K562 (cell line): ENCODE results near the gene GALNS. TPM values are rescaled to one million over a fixed set of nuclear protein-coding genes. Genes with fewer than 3 reads are reported as not detected.

Source experiments
- COPS2 ChIP-seq: fragments of 450-650 bp; conservative IDR thresholded peaks from 2 replicates; pipeline ENCODE4 v1.6.1; 2016; ENCODE audit warnings: mild to moderate bottlenecking, moderate library complexity
- CTBP1 ChIP-seq: fragments of 450-650 bp; IDR thresholded peaks from 2 replicates; pipeline ENCODE4 v1.6.1; 2016; ENCODE audit warnings: borderline replicate concordance
- EP400 ChIP-seq: fragments of 450-650 bp; IDR thresholded peaks from 2 replicates; pipeline ENCODE4 v1.6.1; 2017; ENCODE audit warnings: antibody characterized with exemption, mild to moderate bottlenecking, moderate library complexity
- EZH2 ChIP-seq: IDR thresholded peaks from 2 replicates; pipeline ENCODE4 v1.6.1; 2012; ENCODE audit warnings: low read depth, mild to moderate bottlenecking, inconsistent platforms, low read length, borderline replicate concordance
- GATA2 ChIP-seq: sonication (generic); formaldehyde crosslinking; IDR thresholded peaks from 2 replicates; pipeline ENCODE4 v1.4.0; 2020; ENCODE audit warnings: mild to moderate bottlenecking, missing genetic modification reagents
- HNRNPL ChIP-seq: fragments of 200-400 bp; formaldehyde crosslinking; IDR thresholded peaks from 2 replicates; pipeline ENCODE4 v1.6.1; 2017; ENCODE audit warnings: low read depth, mild to moderate bottlenecking, low read length
- JUN ChIP-seq, 2 experiments: sonication (generic) in 1 of 2; formaldehyde crosslinking in 1 of 2; IDR thresholded peaks; 2 replicates each; pipeline versions ENCODE4 v1.6.1 to v1.8.0; 2012 to 2022; ENCODE audit warnings: borderline replicate concordance in 2 of 2, mild to moderate bottlenecking in 2 of 2, improper control_type of control experiment in 1 of 2, low read depth in 1 of 2, low read length in 1 of 2, missing genetic modification reagents in 1 of 2
- LEF1 ChIP-seq: fragments of 450-650 bp; IDR thresholded peaks from 2 replicates; pipeline ENCODE4 v1.6.1; 2016; ENCODE audit warnings: mild to moderate bottlenecking
- MAFG ChIP-seq: fragments of 450-650 bp; conservative IDR thresholded peaks from 2 replicates; pipeline ENCODE4 v1.6.1; 2016; ENCODE audit warnings: missing genetic modification characterization, missing compliant biosample characterization
- MCM7 ChIP-seq, 2 experiments: fragments of 450-650 bp; IDR thresholded peaks; 2 replicates each; pipeline ENCODE4 v1.6.1; 2016 to 2018
- MXI1 ChIP-seq: IDR thresholded peaks from 2 replicates; pipeline ENCODE4 v1.6.1; 2011; ENCODE audit warnings: low read depth, mild to moderate bottlenecking, improper control_type of control experiment, low read length
- NFIC ChIP-seq: fragments of 450-650 bp; IDR thresholded peaks from 2 replicates; pipeline ENCODE4 v1.6.1; 2017; ENCODE audit warnings: mild to moderate bottlenecking, inconsistent platforms
- NRF1 ChIP-seq, 2 experiments: fragments of 450-650 bp; IDR thresholded peaks in 1 of 2; conservative IDR thresholded peaks in 1 of 2; 2 replicates each; pipeline ENCODE4 v1.6.1; 2014; ENCODE audit warnings: mild to moderate bottlenecking in 2 of 2
- SIN3A ChIP-seq, 2 experiments: fragments of 150-350 bp in 1 of 2; IDR thresholded peaks; 2 replicates each; pipeline ENCODE4 v1.6.1; 2011 to 2016; ENCODE audit warnings: borderline replicate concordance in 2 of 2, low read depth in 2 of 2, low read length in 2 of 2, mild to moderate bottlenecking in 2 of 2, moderate library complexity in 2 of 2; ENCODE audit not compliant: control insufficient read depth in 1 of 2
- SMC3 ChIP-seq: conservative IDR thresholded peaks from 2 replicates; pipeline ENCODE4 v1.6.1; 2011; ENCODE audit warnings: low read depth, low read length, improper control_type of control experiment; ENCODE audit not compliant: insufficient read depth
- ZBTB8A ChIP-seq: fragments of 450-650 bp; IDR thresholded peaks from 2 replicates; pipeline ENCODE4 v1.6.1; 2018; ENCODE audit warnings: mild to moderate bottlenecking, moderate library complexity; ENCODE audit not compliant: partially characterized antibody
- ZNF134 ChIP-seq: fragments of 250-450 bp; sonication (Bioruptor Pico); conservative IDR thresholded peaks from 2 replicates; pipeline ENCODE4 v1.4.0; 2020
- ZNF23 ChIP-seq: fragments of 250-450 bp; sonication (Bioruptor Pico); IDR thresholded peaks from 2 replicates; pipeline ENCODE4 v1.4.0; 2020; ENCODE audit warnings: mild to moderate bottlenecking
- ZNF24 ChIP-seq: fragments of 450-650 bp; IDR thresholded peaks from 2 replicates; pipeline ENCODE4 v1.6.1; 2016
- ZNF263 ChIP-seq: sonication (generic); formaldehyde crosslinking; IDR thresholded peaks from 2 replicates; pipeline ENCODE4 v1.8.0; 2022; ENCODE audit warnings: mild to moderate bottlenecking, missing genetic modification reagents, borderline replicate concordance
- ZNF444 ChIP-seq: fragments of 250-450 bp; sonication (Bioruptor Pico); IDR thresholded peaks from 2 replicates; pipeline ENCODE4 v1.4.0; 2020; ENCODE audit warnings: mild to moderate bottlenecking, moderate library complexity
- ZNF561 ChIP-seq: fragments of 450-650 bp; formaldehyde crosslinking; conservative IDR thresholded peaks from 2 replicates; pipeline ENCODE4 v1.4.0; 2020; ENCODE audit warnings: mild to moderate bottlenecking, moderate library complexity
- ZNF644 ChIP-seq: fragments of 200-800 bp; sonication (Bioruptor generic); IDR thresholded peaks from 2 replicates; pipeline ENCODE4 v1.6.1; 2016; ENCODE audit warnings: low read depth, missing genetic modification characterization, missing compliant biosample characterization
- polyA plus RNA-seq, 8 experiments: library from polyadenylated mRNA; depleted of rRNA in 4 of 8; stranded (reverse) in 5 of 8; unstranded in 3 of 8; fragments of >200 nt; fragmentation: Nextera tagmentation in 2 of 8; fragmentation: Illumina TruSeq in 1 of 8; extraction: Ambion mirVana in 2 of 8; extraction: Trizol in 1 of 8; gene quantifications; 2 replicates each; pipeline versions ENCODE4 v1.2.1 to v1.2.3, GENCODE V29; 2011 to 2014; ENCODE audit warnings: inconsistent platforms in 1 of 8, missing spikeins in 1 of 8
- total RNA-seq, 7 experiments: library from RNA; depleted of rRNA in 6 of 7; stranded (reverse); fragments of >200 nt in 6 of 7; fragmentation: Illumina TruSeq in 2 of 7; extraction: Trizol in 2 of 7; gene quantifications; 2 replicates each; pipeline versions ENCODE4 v1.2.1 to v1.2.3, GENCODE V29; 2011 to 2021; ENCODE audit warnings: low replicate concordance in 1 of 7
- TF ChIP-seq, protein P1 (sequence below), 2 experiments: IDR thresholded peaks; 2 replicates each; pipeline ENCODE4 v1.6.1; 2011; ENCODE audit warnings: borderline replicate concordance in 1 of 2, control low read depth in 1 of 2, low read depth in 1 of 2, low read length in 1 of 2, mild to moderate bottlenecking in 1 of 2, mixed read lengths in 1 of 2, moderate library complexity in 1 of 2; ENCODE audit not compliant: insufficient read depth in 1 of 2, insufficient read length in 1 of 2, poor library complexity in 1 of 2, severe bottlenecking in 1 of 2; ENCODE audit errors: extremely low read depth in 1 of 2
- TF ChIP-seq, protein P2 (sequence below), 2 experiments: fragments of 450-650 bp in 1 of 2; sonication (generic) in 1 of 2; formaldehyde crosslinking; conservative IDR thresholded peaks; 2 replicates each; pipeline versions ENCODE4 v1.4.0 to v1.8.1; 2020 to 2022; ENCODE audit warnings: mild to moderate bottlenecking in 1 of 2, missing genetic modification reagents in 1 of 2
- TF ChIP-seq, protein P3 (sequence below): sonication (generic); formaldehyde crosslinking; IDR thresholded peaks from 2 replicates; pipeline ENCODE4 v1.8.0; 2022; ENCODE audit warnings: missing genetic modification reagents, mild to moderate bottlenecking, moderate library complexity, borderline replicate concordance

Gene GALNS
- total and polyA plus RNA-seq, 9 of the 15 experiments (the other 6 are each of a cell fraction or from before 2014, with no cell fraction given) = 0.38 to 13.2 (median 4.3) TPM

DNA sequence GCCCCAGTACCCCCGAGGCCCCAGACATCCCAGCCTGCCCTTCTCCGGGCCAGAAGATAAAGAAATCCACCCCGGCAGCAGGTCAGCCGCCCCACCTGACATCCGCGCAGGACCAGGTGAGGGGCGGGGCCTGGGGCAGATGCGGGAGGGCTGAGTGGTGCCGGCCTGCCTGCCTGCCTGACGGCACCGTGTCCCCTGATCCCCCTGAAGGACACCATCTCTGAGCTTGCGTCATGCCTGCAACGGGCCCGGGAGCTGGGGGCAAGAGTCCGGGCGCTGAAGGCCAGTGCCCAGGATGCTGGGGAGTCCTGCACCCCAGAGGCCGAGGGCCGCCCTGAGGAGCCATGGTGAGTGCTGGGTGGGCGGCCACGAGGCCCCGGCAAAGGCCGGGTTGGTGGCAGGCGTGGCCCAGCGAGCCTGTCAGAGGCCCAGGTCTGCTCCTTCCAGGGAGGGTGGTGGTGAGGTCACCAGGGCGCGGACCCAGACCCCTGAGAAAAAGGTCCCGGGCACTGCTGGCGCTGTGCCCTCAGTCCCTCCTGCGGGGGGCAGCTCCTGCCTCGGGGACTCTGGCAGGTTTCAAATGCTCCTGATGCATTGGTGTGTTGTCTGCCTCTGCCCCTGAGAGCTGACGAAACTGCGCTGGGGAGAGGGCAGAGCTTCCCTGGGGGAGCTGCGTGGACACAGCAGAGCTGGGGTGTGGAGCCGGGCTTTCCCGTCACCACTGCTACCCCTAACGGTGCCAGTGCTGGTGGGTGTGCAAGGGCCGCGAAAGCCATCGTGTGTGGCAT lies 52.0 kb downstream of the GALNS start (continued):
- TF ChIP-seq ZNF561 = no peak
- TF ChIP-seq, protein P1, sequence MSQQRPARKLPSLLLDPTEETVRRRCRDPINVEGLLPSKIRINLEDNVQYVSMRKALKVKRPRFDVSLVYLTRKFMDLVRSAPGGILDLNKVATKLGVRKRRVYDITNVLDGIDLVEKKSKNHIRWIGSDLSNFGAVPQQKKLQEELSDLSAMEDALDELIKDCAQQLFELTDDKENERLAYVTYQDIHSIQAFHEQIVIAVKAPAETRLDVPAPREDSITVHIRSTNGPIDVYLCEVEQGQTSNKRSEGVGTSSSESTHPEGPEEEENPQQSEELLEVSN (IDR thresholded peaks at IDR 0.05; ENCODE audit: borderline replicate concordance in 1 of 2, extremely low read depth in 1 of 2, insufficient read depth in 1 of 2, insufficient read length in 1 of 2, low read depth in 1 of 2, low read length in 1 of 2, poor library complexity in 1 of 2, severe bottlenecking in 1 of 2) = no peak
- no peak for TF ChIP-seq ZNF263
- TF ChIP-seq NRF1 (conservative IDR thresholded peaks at IDR 0.05 in 1 of 2, IDR thresholded peaks at IDR 0.05 in 1 of 2) = peak; percentile 47 to 60
- TF ChIP-seq, protein P2, sequence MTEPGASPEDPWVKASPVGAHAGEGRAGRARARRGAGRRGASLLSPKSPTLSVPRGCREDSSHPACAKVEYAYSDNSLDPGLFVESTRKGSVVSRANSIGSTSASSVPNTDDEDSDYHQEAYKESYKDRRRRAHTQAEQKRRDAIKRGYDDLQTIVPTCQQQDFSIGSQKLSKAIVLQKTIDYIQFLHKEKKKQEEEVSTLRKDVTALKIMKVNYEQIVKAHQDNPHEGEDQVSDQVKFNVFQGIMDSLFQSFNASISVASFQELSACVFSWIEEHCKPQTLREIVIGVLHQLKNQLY (CRISPR knock-in tag; conservative IDR thresholded peaks at IDR 0.05) = no peak
- no peak for TF ChIP-seq GATA2 (CRISPR knock-in tag)
- TF ChIP-seq EP400 = 0 out of 2 replicates have a peak, but pooled peaks have one; percentile 12
- peak; percentile 17; the same call in 1 of the 2 replicates for TF ChIP-seq CTBP1
- TF ChIP-seq HNRNPL = peak; percentile 10; the same call in 1 of the 2 replicates
- no peak for TF ChIP-seq COPS2
- no peak for TF ChIP-seq ZBTB8A
- no peak for TF ChIP-seq ZNF444 (CRISPR knock-in tag)
- peak in 1 of 2 experiments; percentile 61; a peak in 1 of 4 replicates for TF ChIP-seq SIN3A (IDR thresholded peaks at IDR 0.05; ENCODE audit: borderline replicate concordance in 2 of 2, control insufficient read depth in 1 of 2, low read depth in 2 of 2, low read length in 2 of 2)
- TF ChIP-seq, protein P3, sequence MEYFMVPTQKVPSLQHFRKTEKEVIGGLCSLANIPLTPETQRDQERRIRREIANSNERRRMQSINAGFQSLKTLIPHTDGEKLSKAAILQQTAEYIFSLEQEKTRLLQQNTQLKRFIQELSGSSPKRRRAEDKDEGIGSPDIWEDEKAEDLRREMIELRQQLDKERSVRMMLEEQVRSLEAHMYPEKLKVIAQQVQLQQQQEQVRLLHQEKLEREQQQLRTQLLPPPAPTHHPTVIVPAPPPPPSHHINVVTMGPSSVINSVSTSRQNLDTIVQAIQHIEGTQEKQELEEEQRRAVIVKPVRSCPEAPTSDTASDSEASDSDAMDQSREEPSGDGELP = peak; percentile 78
- TF ChIP-seq ZNF134 = no peak
- no peak for TF ChIP-seq EZH2
- no peak for TF ChIP-seq MCM7 (IDR thresholded peaks at IDR 0.05)
- TF ChIP-seq ZNF23 (CRISPR knock-in tag) = no peak
- peak; percentile 42; the same call in 1 of the 2 replicates for TF ChIP-seq MXI1
- peak; percentile 17; the same call in 1 of the 2 replicates for TF ChIP-seq NFIC
- no peak for TF ChIP-seq ZNF644 (tag)
- TF ChIP-seq SMC3 = no peak
- TF ChIP-seq JUN (IDR thresholded peaks at IDR 0.05; ENCODE audit: borderline replicate concordance, low read depth, low read length) = no peak
- no peak for TF ChIP-seq JUN (CRISPR knock-in tag; IDR thresholded peaks at IDR 0.05; ENCODE audit: borderline replicate concordance)
- no peak for TF ChIP-seq ZNF24
- TF ChIP-seq LEF1 = no peak
- no peak for TF ChIP-seq MAFG (tag)
